Osteoblast (primary cell): ENCODE measurements around the gene ABLIM2. TPM values are rescaled to one million over a fixed set of nuclear protein-coding genes. Genes with fewer than 3 reads are reported as not detected.

Experiments used
- DNase-seq: peaks from one replicate; pipeline ENCODE4 v3.0.0; 2011; ENCODE audit warnings: low spot score, mixed read lengths; ENCODE audit not compliant: insufficient read length; ENCODE audit errors: missing footprints
- H2AFZ ChIP-seq: 2 replicates; pipeline ENCODE4 v1.6.0; 2011; ENCODE audit warnings: mild to moderate bottlenecking, low read length
- H3K27ac ChIP-seq: 2 replicates; pipeline ENCODE4 v1.5.1; 2011; ENCODE audit warnings: mild to moderate bottlenecking, low read depth, low read length, moderate library complexity
- H3K27me3 ChIP-seq: 2 replicates; pipeline ENCODE4 v1.6.0; 2012; ENCODE audit warnings: mild to moderate bottlenecking, control low read depth, inconsistent platforms, low read length, moderate library complexity; ENCODE audit not compliant: insufficient read depth
- H3K36me3 ChIP-seq: 2 replicates; pipeline ENCODE4 v1.5.1; 2011; ENCODE audit warnings: mild to moderate bottlenecking, low read length, control low read depth, moderate library complexity; ENCODE audit not compliant: insufficient read depth
- H3K4me1 ChIP-seq: 2 replicates; pipeline ENCODE4 v1.5.1; 2011; ENCODE audit warnings: mild to moderate bottlenecking, low read length, control low read depth, moderate library complexity; ENCODE audit not compliant: insufficient read depth
- H3K4me2 ChIP-seq: 2 replicates; pipeline ENCODE4 v1.6.0; 2011; ENCODE audit warnings: mild to moderate bottlenecking, low read length; ENCODE audit not compliant: insufficient read depth
- H3K4me3 ChIP-seq: fragments of 200-600 bp; sonication (generic); 3 replicates; pipeline ENCODE4 v1.5.1; 2012; ENCODE audit warnings: mild to moderate bottlenecking, low read length, inconsistent platforms; ENCODE audit not compliant: insufficient read depth
- H3K79me2 ChIP-seq: 2 replicates; pipeline ENCODE4 v1.6.0; 2012; ENCODE audit warnings: mild to moderate bottlenecking, low read length, control low read depth, inconsistent platforms; ENCODE audit not compliant: insufficient read depth
- H3K9me3 ChIP-seq: 2 replicates; pipeline ENCODE4 v1.5.1; 2011; ENCODE audit warnings: low read depth, low read length, control low read depth
- H4K20me1 ChIP-seq: 2 replicates; pipeline ENCODE4 v1.6.0; 2012; ENCODE audit warnings: mild to moderate bottlenecking, low read length, control low read depth; ENCODE audit not compliant: insufficient read depth
- total RNA-seq: library from RNA; depleted of rRNA; stranded (reverse); fragments of >200 nt; gene quantifications from 2 replicates; pipeline ENCODE4 v1.2.3, GENCODE V29; 2012
- TF ChIP-seq, protein P1 (sequence below): IDR thresholded peaks from 2 replicates; pipeline ENCODE4 v1.5.1; 2011; ENCODE audit warnings: mild to moderate bottlenecking, low read depth, low read length, moderate library complexity; ENCODE audit errors: extremely low read depth

The ABLIM2 gene
- total RNA-seq, 1 donor = 0.36 TPM

- Histone ChIP-seq H3K4me1 (peaks cover 35% of the 10 kb centered on the region), H3K9me3 (no peaks in the 10 kb centered on the region), H3K36me3 (no peaks in the 10 kb centered on the region), H3K27me3 (no peaks in the 10 kb centered on the region), H2AFZ (no peak overlapping the region), H4K20me1 (no peaks in the 10 kb centered on the region), H3K4me2 (peak overlapping the region; percentile 69), H3K27ac (peak overlapping the region; percentile 98), H3K79me2 (peaks cover 6% of the 10 kb centered on the region), H3K4me3 (peak overlapping the region; percentile 13)
- TF ChIP-seq, protein P1, sequence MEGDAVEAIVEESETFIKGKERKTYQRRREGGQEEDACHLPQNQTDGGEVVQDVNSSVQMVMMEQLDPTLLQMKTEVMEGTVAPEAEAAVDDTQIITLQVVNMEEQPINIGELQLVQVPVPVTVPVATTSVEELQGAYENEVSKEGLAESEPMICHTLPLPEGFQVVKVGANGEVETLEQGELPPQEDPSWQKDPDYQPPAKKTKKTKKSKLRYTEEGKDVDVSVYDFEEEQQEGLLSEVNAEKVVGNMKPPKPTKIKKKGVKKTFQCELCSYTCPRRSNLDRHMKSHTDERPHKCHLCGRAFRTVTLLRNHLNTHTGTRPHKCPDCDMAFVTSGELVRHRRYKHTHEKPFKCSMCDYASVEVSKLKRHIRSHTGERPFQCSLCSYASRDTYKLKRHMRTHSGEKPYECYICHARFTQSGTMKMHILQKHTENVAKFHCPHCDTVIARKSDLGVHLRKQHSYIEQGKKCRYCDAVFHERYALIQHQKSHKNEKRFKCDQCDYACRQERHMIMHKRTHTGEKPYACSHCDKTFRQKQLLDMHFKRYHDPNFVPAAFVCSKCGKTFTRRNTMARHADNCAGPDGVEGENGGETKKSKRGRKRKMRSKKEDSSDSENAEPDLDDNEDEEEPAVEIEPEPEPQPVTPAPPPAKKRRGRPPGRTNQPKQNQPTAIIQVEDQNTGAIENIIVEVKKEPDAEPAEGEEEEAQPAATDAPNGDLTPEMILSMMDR = no peak
- peak; percentile 52 for DNase-seq
Observed at GRCh38 chr4:7971159-7971631, 187.4 kb downstream of the ABLIM2 start.

DNA sequence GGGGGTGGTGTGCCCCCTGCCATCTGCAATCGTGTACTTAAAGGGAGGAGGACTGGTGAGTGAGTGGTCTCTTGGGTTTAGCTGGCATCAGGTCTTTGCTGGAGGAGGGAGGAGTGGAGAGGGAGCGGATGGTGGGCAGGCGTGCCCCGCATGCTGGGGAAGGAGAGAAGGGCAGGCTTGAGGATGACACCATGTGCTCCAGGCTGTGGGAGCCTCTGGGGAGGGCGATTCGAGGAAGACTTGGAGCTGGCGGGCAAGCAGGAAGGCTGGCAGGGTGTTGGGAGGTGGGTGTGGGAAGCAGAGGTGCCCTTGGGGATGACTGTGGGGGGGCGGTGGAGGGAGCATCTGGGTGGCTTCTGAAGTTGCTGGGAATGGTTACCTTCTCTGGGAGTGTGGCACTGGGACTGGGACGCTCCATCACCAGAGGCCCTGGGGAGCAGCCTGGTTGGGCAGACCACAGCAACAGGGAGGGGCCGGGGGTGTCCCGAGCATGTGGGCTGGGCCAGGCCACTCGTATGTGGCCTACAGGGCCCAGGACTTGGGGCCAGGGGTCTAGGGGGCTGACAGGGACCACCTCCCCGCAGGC is 188.2 kb downstream of the ABLIM2 start:
- Histone ChIP-seq H3K79me2 (peaks cover 6% of the 10 kb centered on the region), H4K20me1 (no peaks in the 10 kb centered on the region), H2AFZ (peak overlapping the region; percentile 56), H3K4me1 (peaks cover 35% of the 10 kb centered on the region), H3K4me3 (peak overlapping the region; percentile 54), H3K36me3 (no peaks in the 10 kb centered on the region), H3K27ac (peak overlapping the region; percentile 98), H3K27me3 (no peaks in the 10 kb centered on the region), H3K4me2 (peak overlapping the region; percentile 69), H3K9me3 (no peaks in the 10 kb centered on the region)
- TF ChIP-seq, protein P1 = no peak
- DNase-seq = peak; percentile 63

DNA sequence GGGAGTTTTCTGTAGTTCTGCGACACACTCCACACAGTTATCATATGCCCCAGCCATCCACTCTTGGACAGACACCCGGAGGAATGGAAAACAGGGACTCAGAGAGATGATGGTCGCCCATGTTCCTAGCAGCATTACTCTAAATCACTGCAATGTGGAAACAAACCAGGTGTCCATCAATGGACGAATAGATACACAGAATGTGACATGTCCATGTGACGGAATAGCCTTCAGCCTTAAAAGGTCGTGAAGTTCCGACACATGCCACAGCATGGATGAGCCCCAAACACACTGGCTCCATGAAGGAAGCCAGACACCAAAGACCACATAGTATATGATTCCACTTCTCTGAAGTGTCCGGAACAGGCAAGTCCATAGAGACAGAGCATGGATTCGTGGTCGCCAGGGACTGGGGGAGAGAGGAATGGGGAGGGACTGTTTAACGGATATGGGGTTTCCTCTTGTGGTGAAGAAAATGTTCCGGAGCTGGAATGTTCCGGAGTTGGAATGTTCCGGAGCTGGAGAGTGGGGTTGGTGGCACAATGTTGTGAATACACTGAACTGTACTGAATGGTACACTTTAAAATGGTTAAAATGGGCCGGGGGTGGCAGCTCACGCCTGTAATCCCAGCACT is 190.2 kb downstream of the ABLIM2 start:
- H3K27ac ChIP-seq = peak overlapping the region; percentile 5
- H3K9me3 ChIP-seq = no peaks in the 10 kb centered on the region
- peaks cover 27% of the 10 kb centered on the region for H3K4me1 ChIP-seq
- peaks cover 6% of the 10 kb centered on the region for H3K79me2 ChIP-seq
- H4K20me1 ChIP-seq = no peaks in the 10 kb centered on the region
- peak overlapping the region; percentile 53 for H2AFZ ChIP-seq
- H3K4me2 ChIP-seq = no peak overlapping the region
- no peaks in the 10 kb centered on the region for H3K36me3 ChIP-seq
- H3K27me3 ChIP-seq = no peaks in the 10 kb centered on the region
- no peak overlapping the region for H3K4me3 ChIP-seq
- TF ChIP-seq, protein P1 = no peak
- DNase-seq = peak; percentile 86

GRCh38 chr4:7967501-7968261 is 190.9 kb downstream of the ABLIM2 start:
- H3K27me3 ChIP-seq = no peaks in the 10 kb centered on the region
- peak overlapping the region; percentile 5 for H3K27ac ChIP-seq
- TF ChIP-seq, protein P1 = no peak
- no peaks in the 10 kb centered on the region for H3K36me3 ChIP-seq
- peaks cover 26% of the 10 kb centered on the region for H3K4me1 ChIP-seq
- peak; percentile 80 for DNase-seq
- no peaks in the 10 kb centered on the region for H3K9me3 ChIP-seq
- H3K4me2 ChIP-seq = no peak overlapping the region
- peak overlapping the region; percentile 53 for H2AFZ ChIP-seq
- no peaks in the 10 kb centered on the region for H4K20me1 ChIP-seq
- peaks cover 6% of the 10 kb centered on the region for H3K79me2 ChIP-seq
- no peak overlapping the region for H3K4me3 ChIP-seq
